BJ (cell line): ENCODE results near the gene CAP2. TPM values are rescaled to one million over a fixed set of nuclear protein-coding genes. Genes with fewer than 3 reads are reported as not detected.

Experiments
- CTCF ChIA-PET: fragments of 350-600 bp; formaldehyde crosslinking; extraction: SDS; loops from one replicate; lab custom pipeline; 2021; ENCODE audit warnings: antibody characterized with exemption, inconsistent platforms; lab: Yijun Ruan, JAX
- POLR2A ChIA-PET: fragments of 300-600 bp; sonication (Branson Sonifier 250); formaldehyde crosslinking; extraction: SDS; loops from one replicate; lab custom pipeline; 2021; ENCODE audit warnings: antibody characterized with exemption; lab: Charles Lee
- DNase-seq: peaks from one replicate; pipeline ENCODE4 v3.0.0-alpha.2; 2011; ENCODE audit warnings: low read depth
- H3K27me3 ChIP-seq: 2 replicates; pipeline ENCODE4 v1.6.0; 2011; ENCODE audit warnings: low read length; ENCODE audit not compliant: control insufficient read depth, insufficient read depth
- H3K36me3 ChIP-seq: 2 replicates; pipeline ENCODE4 v1.5.1; 2011; ENCODE audit warnings: low read length; ENCODE audit not compliant: control insufficient read depth, insufficient read depth
- H3K4me3 ChIP-seq: 2 replicates; pipeline ENCODE4 v1.5.1; 2011; ENCODE audit warnings: low read depth, mild to moderate bottlenecking, control low read depth, low read length
- CTCF ChIP-seq: IDR thresholded peaks from 2 replicates; pipeline ENCODE4 v1.5.1; 2011; ENCODE audit warnings: low read depth, mild to moderate bottlenecking, control low read depth, inconsistent platforms, low read length, moderate library complexity; ENCODE audit not compliant: insufficient read depth
- polyA plus RNA-seq: library from polyadenylated mRNA; depleted of rRNA; stranded (reverse); fragments of >200 nt; gene quantifications from 2 replicates; pipeline ENCODE4 v1.2.3, GENCODE V29; 2011

The CAP2 gene
- polyA plus RNA-seq, 1 experiment = 84.4 TPM

DNA sequence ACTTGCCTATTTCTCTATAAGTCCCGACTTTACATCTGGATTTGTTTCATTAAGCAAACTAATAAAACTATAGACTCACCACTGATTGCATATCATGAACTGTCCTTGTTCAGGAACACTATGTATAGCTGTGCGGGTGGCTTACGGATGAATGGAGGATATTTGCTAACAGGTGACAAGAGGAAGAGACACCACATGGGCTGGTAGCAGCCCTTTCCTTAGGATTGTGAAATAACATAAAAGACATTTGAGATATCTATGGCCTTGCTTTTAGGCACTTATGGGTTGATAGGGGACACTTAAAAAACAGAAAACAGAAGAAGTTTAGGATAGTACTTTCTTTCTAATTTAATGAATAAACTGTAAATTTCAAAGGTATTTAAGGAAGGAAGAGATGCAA lies 5.0 kb upstream of the CAP2 start:
- Histone ChIP-seq H3K27me3 (no peaks in the 10 kb centered on the region), H3K36me3 (no peaks in the 10 kb centered on the region), H3K4me3 (no peak overlapping the region)
- CTCF ChIA-PET = no interaction called here
- POLR2A ChIA-PET = no interaction called here
- no peak for DNase-seq
- TF ChIP-seq CTCF = no peak

DNA sequence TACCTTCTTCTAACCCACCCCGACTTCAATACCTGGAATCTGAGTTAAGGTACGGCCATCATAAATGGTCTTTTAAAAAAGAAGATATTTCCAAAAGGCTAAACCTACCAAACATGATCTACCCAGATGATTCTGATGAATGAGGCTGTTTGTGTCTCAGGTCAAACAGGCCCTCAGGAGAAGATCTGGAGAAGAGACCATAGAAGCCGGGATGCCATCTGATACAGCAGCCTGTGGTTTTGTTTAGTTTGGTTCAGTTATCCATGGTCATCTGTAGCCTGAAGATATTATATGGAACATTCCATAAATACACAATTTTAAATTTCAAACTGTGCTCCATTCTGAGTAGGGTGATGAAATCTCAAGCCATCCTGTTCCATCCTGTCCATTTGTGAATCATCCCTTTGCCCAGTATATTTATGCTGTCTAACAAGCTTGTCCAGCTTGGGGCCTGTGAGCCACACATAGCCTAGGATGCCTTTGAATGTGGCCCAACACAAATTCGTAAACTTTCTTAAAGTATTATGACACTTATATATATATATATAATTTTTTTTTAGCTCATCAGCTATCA lies 4.0 kb upstream of the CAP2 start:
- CTCF ChIA-PET = no interaction called here

DNA sequence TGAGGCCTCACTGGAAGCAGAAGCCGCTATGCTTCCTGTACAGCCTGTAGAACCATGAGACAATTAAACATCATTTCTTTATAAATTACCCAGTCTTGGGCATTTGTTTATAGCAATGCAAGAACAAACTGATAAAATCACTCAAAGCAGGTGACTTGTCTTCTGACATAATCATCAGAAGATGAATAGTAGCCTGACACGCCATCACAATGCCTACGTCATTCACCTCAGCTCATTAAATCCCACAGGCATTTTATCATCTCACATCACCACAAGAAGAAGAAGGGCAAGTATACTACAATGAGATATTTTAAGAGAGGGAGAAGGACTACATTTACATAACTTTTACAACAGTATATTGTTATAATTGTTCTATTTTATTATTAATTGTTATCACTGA lies 3.1 kb upstream of the CAP2 start:
- DNase-seq = no peak
- CTCF ChIA-PET = no interaction called here
- H3K27me3 ChIP-seq = no peaks in the 10 kb centered on the region
- no peak for TF ChIP-seq CTCF
- no peaks in the 10 kb centered on the region for H3K36me3 ChIP-seq
- POLR2A ChIA-PET = no interaction called here
- no peak overlapping the region for H3K4me3 ChIP-seq

More for the DNA sequence above, 4.0 kb upstream of the CAP2 start:
- no peak for TF ChIP-seq CTCF
- POLR2A ChIA-PET = no interaction called here
- DNase-seq = no peak
- Histone ChIP-seq H3K36me3 (no peaks in the 10 kb centered on the region), H3K27me3 (no peaks in the 10 kb centered on the region), H3K4me3 (no peak overlapping the region)

GRCh38 chr6:17391976-17392375 lies 1.4 kb upstream of the CAP2 start:
- H3K27me3 ChIP-seq = no peaks in the 10 kb centered on the region
- no peak for TF ChIP-seq CTCF
- H3K36me3 ChIP-seq = no peaks in the 10 kb centered on the region
- CTCF ChIA-PET = no interaction called here
- no peak overlapping the region for H3K4me3 ChIP-seq
- DNase-seq = no peak
- POLR2A ChIA-PET = no interaction called here

DNA sequence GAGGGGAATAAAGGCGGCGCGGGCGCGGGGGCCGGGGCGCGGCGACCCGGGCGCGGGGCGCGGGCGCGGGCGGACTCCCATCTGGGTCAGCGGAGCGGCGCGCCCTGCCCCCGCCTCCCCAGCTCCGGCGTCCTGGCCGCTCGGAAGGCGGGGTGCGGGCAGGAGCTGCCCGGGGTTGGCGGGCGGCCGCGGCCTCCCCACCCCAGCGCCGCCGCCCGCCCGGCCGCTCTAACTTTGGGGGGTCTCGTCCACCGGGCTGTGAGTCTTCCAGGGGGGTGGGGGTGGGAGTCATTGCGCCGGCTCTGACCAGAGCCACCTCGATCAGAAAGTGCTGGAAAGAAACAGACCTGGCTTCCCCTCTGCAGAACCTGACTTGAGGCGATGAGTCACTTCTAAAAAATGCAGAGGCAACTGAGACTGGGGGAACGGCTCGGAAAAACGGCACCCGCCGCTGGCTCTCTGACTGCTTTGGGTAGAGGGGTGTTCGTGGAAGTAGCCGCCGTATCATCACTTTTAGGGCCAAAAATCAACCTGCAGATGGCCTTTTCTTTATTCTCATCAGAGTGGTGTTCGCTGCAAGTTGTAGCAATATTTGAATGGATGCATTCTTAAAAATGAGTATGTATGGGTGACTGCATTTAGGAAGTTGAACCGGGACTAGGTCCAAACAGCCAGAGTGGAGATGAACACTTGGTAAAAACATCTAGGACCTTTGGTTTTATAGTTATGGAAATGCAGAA lies 667 bp downstream of the CAP2 start:
- H3K27me3 ChIP-seq = no peaks in the 10 kb centered on the region
- peak; percentile 21 for DNase-seq
- ChIA-PET POLR2A (no interaction called here), CTCF (interaction anchor here (0.6 to 1.5 kb wide), 4 partner anchors 18 to 103 kb away, joined by 3 to 4 read pairs (median 3); no protein-coding TSS in a partner anchor)
- TF ChIP-seq CTCF = no peak
- H3K4me3 ChIP-seq = peak overlapping the region; percentile 89
- H3K36me3 ChIP-seq = no peaks in the 10 kb centered on the region
